DMS53 treated with DMSO at 0.1 percent for 48 hours (cell line): ENCODE data around the gene PAH.

Experiments used
- DNase-seq: peaks from one replicate; lab custom pipeline; 2025; ENCODE audit not compliant: unreplicated experiment; lab: John Stamatoyannopoulos, UW

PAH gene

DNA sequence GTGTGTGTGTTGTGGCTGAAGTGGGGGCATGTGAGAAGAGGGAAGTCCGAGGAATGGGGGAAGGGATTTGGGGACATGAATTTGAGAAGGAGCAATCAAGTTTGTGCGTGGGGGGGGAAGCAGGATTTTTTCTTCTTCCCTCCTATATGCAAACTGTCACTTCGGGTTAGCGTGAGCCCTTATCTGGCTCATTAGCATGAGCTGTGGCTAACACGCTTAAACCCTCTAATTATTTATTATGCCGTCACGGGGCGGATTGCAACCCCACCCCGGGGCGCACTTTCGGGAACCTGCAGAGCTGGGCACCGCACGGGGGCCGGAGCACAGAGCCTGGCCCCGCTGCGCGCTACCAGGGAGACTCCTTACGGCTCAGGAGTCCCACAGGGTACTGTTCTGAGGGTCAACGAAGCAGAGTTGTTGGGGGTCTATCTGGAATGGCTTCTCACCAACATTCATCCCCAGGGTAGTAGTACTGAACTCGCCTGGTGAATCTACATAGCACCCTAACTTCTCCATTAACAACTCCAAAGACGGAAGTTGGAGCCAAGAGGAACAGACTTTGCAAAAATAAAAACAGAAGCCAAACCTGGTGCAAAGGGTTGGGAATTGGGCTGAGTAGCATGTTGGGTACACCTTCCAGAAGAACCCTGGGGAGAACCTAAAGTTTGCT, 34.0 kb upstream of the PAH start:
- peak; percentile 51 for DNase-seq

DNA sequence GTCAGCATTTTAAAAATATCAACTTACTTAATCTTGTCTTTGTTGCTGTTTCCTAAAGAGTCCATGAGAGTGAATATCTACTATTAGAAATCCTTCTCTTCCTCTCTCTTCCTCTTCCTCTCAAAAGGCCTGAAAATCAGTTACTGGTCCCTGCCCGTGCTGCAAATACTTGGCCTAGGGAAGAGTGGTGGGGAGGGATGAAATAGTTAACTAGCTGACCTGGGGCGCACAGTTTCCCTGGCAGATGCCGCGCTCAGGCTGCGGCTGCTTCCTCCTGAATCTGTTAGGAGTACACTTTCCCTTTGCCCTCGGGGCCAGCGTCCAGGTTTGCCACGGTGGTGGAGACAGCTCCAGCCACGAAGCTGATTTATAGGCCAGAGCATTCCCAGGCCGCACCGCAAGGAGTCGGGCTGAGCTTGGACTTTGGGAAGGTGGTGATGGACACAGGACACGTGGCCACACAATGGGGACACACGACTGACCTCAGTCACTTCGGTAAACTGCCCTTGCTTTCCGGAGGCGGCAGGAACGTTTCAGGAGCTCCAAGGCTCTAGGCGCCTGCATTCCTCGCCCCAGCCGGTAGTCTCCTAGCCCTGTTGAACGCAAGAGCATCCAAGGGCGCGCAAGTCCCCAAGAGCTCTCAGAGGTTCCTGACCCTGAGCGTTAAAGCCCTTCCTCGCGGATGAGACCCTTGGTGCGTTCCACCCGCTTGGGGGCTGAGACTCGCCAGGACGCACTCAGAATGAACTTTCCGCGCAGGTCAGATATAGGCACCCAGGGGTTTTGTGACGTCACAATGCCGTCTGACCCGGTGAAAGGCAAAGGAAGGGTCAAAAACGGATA, 33.3 kb upstream of the PAH start:
- DNase-seq, result peak; percentile 91

DNA sequence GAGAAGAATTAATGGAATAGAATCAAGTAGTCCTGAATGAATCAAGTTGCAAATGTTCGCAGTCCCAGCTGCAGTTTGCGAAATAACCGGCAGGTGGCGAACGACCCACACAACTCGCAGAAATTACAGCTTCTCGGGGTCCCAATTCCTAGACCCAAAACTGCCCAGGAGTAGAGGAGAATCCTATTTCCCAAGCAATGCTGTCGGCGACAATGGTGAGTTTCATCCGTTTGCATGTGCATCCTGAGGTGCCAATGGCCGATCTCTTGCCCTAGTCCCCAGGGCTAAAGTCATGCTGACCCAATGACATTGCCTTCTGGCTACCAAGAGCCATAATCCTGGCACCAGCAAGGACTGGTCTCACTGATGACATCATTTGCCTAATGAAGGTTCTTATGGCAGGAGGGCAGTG, 31.9 kb upstream of the PAH start:
- peak; percentile 91 for DNase-seq

DNA sequence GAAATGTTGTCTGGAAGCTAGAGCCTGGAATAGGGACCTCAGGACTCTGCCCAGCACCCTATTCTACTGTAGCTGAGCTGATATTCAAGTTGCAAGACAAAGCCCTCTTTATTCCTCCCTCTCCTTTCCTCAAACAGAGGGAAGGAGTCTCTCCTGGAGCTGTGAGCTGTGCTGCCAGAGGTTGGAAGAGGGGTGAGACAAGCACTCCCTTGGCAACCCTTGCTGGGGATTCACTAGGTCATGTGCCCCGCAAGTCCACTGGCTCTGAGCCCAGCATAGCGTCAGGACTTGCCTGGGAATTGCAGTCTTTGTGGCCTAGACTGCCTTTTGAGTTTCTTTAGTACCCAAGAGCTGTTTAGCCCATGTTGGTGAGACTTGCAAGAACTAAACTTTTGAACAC, 29.0 kb upstream of the PAH start:
- no peak for DNase-seq

DNA sequence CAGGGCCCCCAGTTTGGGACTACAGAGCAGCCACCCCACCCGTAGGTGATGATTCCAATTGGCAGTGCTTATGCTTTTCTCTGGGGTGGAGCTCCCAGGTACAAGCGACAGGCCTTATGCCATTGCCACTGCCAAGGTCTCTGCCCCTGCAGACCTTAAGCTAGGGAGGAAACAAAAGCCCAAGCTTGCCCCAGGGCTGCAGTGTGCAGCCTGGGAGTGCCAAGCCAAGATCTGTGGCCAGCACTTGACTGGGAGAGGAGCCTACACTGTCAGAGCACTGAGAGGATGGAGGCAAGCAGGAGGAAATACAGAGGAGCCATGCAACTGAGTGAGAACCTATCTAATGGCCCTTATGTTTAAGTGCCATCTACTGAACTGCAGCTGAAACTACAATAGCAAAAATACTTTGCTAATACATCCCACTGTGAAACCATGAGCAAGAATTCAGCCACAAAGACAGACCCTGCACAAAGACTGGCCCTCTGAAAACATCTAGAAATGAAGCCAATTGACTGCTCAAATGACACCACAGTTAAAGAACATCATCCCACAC, 22.7 kb upstream of the PAH start:
- peak; percentile 31 for DNase-seq

DNA sequence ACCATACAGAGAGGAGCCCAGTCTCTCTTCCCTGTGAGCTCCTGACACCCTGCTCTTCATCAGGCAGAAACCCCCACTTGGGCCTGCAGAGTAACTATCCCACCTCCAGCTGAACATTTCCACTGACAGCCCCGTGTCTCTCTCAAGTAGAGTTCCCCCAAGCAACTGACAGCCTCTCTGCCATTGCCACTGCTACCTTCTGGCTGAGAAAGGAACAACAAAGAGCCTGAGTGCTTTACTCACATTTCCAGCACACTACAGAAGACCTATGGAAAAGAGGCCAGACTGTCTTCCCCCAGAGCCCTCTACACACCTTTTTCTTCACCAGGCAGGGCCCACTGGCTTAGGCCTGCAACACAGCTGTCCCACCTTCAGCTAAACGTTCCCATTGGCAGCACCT, 22.0 kb upstream of the PAH start:
- no peak for DNase-seq

DNA sequence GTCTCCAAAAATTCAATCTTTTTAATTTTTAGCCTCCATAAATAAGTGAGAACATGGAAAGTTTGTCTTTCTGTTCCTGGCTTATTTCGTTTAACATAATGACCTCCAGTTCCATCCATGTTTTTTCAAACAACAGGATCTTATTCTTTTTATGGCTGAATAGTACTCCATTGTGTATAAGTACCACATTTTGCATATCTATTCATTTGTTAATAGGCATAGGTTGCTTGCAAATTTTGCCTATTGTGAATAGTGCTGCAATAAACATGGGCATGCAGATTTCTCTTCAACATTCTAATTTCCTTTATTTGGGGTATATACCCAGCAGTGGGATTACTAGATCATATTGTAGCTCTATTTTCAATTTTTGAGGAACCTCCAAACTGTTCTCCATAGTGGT, 16.1 kb upstream of the PAH start:
- DNase-seq, result no peak

DNA sequence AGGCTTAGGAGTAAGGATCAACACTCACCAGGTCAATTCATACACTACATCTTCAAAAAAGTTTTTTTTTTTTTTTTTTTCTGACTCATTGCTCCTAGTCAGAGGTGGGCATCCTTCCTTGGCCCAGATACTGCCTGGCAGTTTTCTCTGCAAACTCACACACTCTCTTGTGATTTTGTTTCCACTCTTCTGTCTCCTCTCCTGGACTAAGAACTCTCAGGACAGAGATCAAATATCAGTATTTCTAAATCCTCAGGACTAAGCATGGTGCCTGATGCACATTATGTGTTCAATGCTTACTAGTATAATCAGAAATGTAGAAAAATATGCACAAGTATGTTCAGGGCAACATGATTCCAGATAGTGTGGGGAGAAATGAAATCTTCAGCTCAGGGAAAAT, 10.2 kb upstream of the PAH start:
- DNase-seq, result no peak

DNA sequence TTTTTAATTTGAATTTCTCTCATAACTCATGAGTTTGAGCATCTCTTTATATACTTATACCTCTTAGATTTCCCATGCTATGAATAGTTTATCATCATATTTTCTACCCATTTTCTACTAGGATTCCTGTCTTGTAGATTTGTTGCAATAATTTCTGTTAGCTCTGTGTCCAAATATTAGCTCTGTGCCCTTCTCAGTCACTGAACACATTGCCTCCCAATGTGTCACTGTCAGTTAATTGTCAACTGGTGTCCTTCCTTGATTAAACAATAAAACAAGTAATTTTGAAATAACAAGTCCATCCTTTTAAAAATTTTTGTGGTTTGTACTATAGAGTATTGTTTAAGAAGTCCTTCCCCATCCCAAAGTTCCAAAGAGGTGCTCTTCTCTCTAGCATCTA, 4.2 kb upstream of the PAH start:
- DNase-seq, result no peak

DNA sequence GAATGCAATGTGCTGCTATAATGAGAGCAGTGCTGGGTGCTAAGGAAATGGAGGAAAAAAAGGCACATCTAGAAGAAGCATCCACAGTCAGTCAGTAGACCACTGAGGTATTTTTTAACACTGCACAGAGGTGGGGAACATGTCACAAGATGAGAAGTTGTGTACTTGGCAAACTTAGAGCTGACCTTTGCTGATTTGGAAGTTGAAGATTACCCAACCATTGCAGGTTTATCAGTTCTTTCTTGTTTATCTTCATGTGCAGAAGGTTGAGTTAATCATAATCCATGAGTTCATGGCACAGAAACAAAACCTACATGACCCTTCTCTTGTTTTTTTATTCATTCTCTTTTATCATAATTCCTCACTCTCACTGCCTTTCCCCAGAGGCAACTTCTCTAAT, 3.2 kb upstream of the PAH start:
- no peak for DNase-seq

DNA sequence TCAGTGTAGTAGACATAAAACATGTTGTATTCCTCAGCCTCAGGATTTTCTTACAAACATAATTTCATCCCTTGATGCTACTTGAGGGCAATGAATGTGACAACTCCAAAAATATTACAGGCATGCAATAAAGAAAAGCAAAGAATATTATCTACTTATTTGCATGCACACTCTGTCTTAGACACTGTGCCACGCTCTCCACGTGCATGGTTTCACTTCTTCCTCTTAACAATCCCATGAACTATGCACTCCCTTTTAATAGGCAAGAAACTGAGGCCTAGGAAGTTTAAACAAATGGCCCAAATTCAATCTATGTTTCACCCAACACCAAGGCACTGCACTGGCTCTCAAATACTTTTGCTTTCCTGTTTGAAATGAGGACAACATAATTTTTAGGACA, 1.8 kb upstream of the PAH start:
- DNase-seq, result no peak

DNA sequence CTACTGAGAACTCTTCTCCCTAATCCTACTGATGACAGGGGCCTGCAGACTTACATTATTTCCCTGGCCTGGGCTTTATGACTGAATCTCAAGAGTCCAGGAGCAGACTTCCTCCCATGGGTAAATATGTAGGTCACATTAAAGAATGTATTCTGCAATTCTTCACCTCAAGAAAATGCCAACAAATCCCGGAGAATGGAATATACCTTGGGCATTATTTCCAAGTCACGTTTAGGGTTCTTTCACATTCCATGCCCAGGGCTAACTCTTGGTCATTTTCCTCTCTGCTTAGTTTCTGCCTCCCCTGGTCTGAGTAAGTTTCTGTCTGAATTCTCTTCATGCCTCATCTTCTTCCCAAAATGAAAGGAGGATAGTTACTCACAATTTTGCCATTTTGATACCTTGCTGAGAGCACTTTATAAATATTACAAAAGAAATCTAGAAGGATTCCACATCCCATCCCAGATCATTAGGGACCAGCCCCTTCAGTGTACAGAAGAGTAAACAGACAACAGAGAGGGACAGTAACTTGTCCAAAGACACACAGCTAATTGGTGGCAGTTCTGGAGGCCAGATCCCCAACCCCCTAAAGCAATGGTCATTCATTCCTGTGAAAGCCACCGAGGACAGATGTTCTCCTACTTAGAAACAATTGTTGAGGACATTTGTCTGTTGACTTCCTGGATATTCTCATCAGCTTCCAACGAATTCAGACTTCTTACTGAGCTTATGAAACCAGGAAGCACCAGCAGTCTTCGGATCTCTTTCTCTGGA, 605 bp downstream of the PAH start:
- DNase-seq, result no peak

DNA sequence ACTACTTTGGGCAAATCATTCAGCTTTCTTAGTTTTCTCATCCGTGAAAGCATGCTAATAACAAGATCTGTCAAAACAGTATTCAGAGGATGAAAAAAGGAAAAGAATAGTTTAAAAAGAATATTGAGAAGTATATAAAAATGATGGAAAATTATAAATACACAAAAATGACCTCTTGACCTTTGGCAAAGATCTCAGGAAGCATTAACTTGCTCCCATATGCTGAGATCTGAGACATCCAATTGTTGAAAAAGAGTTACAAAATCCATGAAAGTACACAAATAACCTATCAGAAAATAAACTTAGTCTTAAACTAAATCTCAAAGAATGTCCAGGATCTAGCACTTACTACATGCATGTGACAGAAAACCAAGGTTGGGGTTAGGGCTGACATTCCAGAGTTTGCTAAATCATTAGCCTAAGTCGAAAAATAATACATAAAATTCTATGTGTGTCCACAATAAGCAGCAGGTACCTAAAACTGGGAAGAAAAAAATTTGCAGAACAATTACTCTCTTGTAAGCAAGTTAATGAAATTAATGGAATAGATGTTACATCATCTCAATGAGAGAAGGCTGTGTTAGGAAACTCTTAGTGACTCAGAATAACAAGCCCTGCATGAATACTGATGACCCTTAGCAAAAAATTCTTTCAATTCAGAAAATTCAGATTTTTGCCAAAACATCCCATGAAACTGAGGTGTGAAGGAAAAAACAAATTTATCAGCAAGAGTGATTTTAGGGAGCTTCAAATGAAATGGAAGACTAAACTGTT, 3.4 kb downstream of the PAH start:
- DNase-seq, result no peak

DNA sequence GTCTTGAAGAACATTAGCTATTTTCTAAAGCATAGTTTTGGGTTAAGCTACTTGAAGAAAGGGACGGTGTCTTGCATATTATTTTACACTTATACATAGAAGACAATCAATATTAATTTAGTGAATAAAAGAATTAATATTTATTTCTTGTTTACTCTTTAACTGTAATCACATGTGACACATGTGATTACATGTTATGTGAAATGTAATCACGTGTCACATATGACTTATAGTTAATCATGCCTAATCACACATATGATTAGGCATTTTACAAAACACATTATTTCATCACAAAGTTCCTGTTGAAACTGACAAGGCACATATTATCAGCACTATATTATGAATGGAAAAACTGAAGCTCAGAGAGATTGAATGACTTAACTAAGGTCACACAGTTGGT, 4.8 kb downstream of the PAH start:
- no peak for DNase-seq

DNA sequence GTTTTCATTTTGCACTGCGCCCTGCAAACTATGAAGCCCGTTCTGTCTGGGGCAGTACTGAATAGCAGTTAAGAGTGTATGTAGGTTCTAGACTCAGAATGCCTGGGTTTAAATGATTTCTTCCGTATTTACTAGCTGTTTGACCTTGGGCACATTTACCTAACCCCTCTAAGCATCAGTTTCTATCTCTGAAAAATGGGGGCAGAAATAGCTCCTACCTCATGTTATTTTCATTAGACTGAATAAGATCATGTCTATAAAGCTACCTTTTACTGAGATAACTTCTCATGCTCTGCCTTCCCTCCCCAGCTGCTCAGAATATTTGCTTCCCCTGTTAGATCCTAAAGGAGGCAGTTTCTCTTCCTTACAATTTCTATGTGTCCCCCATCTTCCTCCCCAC, 5.7 kb downstream of the PAH start:
- no peak for DNase-seq

DNA sequence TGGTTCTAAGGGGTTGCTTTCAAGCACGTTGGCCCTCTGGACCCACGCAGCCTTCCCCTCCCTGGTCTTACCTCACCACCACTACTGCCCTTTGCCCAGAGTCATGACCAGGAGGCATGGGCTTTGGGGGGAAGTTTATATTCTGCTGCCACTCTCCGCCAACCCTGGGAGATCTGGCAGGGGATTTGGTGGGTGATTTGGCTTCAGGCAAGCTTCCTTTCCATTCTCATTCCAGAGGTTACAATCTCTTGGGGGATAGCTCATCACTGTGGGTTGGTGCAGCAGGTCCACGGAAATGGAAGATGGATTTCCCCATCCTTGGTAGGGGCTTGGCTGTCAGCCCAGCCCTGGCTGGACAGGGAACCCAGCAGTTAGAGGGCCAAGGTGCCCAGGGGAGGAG, 6.3 kb downstream of the PAH start:
- no peak for DNase-seq

DNA sequence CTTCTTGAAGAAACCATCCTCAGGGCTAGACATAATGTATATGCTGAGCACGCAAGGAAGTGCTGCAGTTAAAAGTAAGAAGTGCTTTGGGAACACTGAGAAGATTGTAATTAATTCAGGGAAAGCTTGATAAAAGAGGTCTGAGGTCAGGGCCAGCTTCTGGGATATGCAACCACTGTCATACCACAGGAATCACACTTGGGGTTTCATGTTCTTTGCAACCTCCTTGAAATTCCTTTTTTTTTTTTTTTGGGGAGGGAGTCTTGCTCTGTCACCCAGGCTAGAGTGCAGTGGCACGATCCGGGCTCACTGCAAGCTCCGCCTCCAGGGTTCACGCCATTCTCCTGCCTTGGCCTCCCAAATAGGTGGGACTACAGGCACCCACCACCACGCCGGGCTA, 6.9 kb downstream of the PAH start:
- DNase-seq, result no peak

DNA sequence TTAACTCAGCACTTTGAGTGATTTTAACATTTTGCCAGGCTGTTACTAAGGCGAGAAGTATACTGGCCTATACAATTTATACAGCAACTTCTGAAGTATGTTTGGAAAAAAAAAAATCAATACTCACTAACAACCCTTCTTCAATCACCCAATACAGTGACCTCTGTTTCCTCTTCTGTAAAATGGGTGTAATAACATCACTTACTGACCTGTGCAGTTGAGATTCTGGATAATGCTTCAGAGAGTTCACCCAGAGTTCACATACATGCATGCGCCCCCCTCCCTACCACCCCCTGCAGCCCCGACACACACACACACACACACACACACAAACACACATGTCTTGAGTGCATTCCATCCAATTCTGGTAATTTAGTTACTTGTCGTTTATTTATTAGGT, 9.1 kb downstream of the PAH start:
- no peak for DNase-seq

DNA sequence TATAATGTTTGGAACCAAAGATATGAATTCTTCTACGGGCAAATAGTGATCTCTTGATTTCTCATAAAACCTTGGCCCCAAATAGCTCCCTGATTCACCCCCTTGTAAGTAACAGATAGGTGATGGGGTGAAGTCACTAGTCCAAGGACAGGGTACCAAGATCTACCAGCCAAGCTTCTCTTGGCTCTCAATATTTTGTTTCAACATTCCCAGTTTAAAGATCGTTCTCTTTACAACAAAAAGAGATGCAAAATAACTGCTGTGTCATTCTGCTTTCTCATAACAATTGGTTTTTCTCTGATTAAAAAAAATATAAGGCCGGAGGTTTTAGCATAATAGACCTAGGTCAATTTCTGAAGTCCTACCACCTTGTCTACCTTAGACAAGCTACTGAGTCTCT, 11.8 kb downstream of the PAH start:
- no peak for DNase-seq

DNA sequence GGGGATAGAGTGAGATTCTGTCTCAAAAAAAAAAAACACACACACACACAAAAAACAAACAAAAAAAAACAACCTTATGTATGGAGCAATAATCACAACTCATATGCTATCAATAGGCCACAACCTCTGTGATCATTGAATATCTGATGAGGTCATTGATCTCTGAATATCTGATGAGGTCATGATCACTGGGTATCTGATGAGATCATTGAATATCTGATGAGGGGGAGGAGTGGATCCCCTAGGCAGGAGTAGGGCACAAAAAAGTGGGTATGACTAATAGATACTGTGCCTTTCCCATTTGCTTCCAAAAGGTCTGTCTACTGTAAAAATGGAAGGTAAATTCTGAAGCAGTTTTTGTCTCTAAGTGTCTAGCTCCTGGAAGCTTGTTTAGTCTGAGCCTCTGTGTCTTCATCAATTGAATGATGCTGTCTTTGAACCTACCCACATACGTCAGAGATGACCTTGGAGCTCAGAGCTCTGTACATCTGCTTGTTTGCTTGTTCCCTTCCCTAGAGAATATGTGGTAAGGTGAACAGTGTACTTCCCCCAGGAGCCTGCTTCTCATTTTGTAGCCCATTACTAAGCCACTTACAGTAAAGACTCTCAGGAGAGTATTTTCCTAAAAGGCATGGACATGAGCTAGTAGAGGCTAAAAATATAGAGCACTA, 13.6 kb downstream of the PAH start:
- no peak for DNase-seq
